Parathyroid adenoma (tissue), 2 donors: ENCODE data around the gene PANK2.
"Not testable (repeated sequence)": the region's sequence is repeated elsewhere in the genome, so short reads cannot be mapped to it uniquely, and the experiment has no call there.

Experiments used
- H2AFZ ChIP-seq: fragments of 300-600 bp; sonication (generic); one replicate; pipeline ENCODE4 v1.7.0; 2017; ENCODE audit warnings: antibody characterized with exemption, mild to moderate bottlenecking
- H3K27ac ChIP-seq: fragments of 300-600 bp; sonication (generic); one replicate; pipeline ENCODE4 v1.7.0; 2017
- H3K27me3 ChIP-seq: fragments of 300-600 bp; sonication (generic); one replicate; pipeline ENCODE4 v1.7.0; 2017; ENCODE audit warnings: low read length; ENCODE audit not compliant: control insufficient read depth, insufficient read depth
- H3K36me3 ChIP-seq: fragments of 300-600 bp; sonication (generic); one replicate; pipeline ENCODE4 v1.7.0; 2017; ENCODE audit warnings: low read length; ENCODE audit not compliant: control insufficient read depth, insufficient read depth
- H3K4me1 ChIP-seq: fragments of 300-600 bp; sonication (generic); one replicate; pipeline ENCODE4 v1.7.0; 2017; ENCODE audit warnings: control low read depth
- H3K4me2 ChIP-seq: fragments of 300-600 bp; sonication (generic); one replicate; pipeline ENCODE4 v1.7.0; 2017; ENCODE audit warnings: low read length
- H3K4me3 ChIP-seq: fragments of 300-600 bp; sonication (generic); one replicate; pipeline ENCODE4 v1.7.0; 2017; ENCODE audit warnings: low read depth, low read length
- H3K79me2 ChIP-seq: fragments of 300-600 bp; sonication (generic); one replicate; pipeline ENCODE4 v1.7.0; 2017; ENCODE audit warnings: control low read depth
- H3K9ac ChIP-seq: fragments of 300-600 bp; sonication (generic); one replicate; pipeline ENCODE4 v1.7.0; 2017; ENCODE audit warnings: mild to moderate bottlenecking
- H3K9me3 ChIP-seq: fragments of 300-600 bp; sonication (generic); one replicate; pipeline ENCODE4 v1.7.0; 2017; ENCODE audit warnings: low read length; ENCODE audit not compliant: control insufficient read depth
- TF ChIP-seq, protein P1 (sequence below): fragments of 300-600 bp; sonication (generic); IDR thresholded peaks from one replicate; pipeline ENCODE4 v1.7.0; 2017; ENCODE audit warnings: antibody characterized with exemption, mild to moderate bottlenecking
- donor health status: primary hyperparathyroidism.

Gene PANK2

DNA sequence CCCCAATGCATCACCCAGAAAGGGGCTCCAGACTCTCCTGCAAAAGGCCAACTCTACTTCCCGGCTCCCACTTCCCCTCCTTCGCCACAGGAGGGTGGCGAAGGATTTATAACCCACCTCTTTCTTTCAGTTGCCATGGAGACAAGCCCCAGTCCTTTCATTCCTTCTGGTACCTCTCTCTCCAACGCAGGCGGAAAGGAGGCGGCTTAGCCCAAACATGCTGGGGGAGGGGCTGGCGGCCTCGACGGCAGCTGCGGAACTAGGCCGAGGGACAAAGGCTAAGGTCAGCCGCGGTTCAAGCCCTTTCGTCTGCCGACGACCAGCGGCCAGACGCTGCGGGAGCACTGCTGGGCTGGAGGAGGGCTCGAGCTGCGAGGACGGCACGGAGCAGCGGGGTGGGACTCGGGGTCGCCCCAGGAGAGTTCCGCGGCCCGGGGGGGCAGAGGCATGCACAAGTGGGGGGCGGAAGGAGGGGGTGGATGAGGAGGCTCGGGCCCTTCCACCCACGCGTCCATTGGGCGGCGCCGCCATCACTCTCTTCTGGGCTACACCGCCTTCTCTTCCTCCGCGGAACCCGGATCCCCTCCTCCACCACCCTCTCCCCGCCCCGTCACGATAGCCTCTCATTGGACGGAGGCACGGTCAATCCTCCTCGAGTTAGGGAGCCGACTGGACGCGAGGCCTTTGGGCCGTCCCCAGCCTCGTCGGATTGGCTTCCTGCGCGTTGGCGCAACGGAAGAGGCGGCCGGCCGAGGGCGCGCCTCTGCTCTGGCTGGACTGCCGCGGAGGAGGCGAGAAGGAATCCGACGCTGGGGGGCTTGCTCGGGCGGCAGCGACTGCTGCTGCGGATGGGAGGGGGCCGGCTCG lies at the start of gene PANK2:
TSS of gene PANK2 (plus strand) at position 766 of the 867 bp plus-strand sequence.
- H3K4me1 ChIP-seq, result peaks cover 7% of the 10 kb centered on the region
- H3K4me2 ChIP-seq, result peak within 1 kb of the TSS; percentile 98
- no peaks in the 10 kb centered on the region for H3K9me3 ChIP-seq
- TF ChIP-seq, protein P1, sequence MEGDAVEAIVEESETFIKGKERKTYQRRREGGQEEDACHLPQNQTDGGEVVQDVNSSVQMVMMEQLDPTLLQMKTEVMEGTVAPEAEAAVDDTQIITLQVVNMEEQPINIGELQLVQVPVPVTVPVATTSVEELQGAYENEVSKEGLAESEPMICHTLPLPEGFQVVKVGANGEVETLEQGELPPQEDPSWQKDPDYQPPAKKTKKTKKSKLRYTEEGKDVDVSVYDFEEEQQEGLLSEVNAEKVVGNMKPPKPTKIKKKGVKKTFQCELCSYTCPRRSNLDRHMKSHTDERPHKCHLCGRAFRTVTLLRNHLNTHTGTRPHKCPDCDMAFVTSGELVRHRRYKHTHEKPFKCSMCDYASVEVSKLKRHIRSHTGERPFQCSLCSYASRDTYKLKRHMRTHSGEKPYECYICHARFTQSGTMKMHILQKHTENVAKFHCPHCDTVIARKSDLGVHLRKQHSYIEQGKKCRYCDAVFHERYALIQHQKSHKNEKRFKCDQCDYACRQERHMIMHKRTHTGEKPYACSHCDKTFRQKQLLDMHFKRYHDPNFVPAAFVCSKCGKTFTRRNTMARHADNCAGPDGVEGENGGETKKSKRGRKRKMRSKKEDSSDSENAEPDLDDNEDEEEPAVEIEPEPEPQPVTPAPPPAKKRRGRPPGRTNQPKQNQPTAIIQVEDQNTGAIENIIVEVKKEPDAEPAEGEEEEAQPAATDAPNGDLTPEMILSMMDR, result peak; percentile 55
- peak within 1 kb of the TSS; percentile 97 for H3K4me3 ChIP-seq
- H3K36me3 ChIP-seq, result no peaks in the 10 kb centered on the region
- H2AFZ ChIP-seq, result peak within 1 kb of the TSS; percentile 97
- H3K9ac ChIP-seq, result peak within 1 kb of the TSS; percentile 75
- H3K27me3 ChIP-seq, result no peaks in the 10 kb centered on the region
- peak within 1 kb of the TSS; percentile 91 for H3K27ac ChIP-seq
- H3K79me2 ChIP-seq, result peaks cover 39% of the 10 kb centered on the region

DNA sequence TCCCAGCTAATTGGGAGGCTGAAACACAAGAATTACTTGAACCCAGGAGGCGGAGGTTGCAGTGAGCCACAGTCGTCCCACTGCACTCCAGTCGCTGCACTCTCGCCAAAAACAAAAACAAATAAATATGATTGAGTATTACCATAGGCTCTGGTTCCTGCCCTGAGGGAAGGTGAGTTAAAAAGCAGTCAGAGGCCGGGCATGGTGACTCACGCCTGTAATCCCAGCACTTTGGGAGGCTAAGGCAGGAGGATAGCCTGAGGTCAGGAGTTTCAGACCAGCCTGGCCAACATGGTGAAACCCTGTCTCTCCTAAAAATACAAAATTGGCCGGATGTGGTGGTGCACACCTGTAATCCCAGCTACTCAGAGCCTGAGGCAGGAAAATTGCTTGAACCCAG lies 49.0 kb upstream of the PANK2 start:
- not testable (repeated sequence) for H3K9ac ChIP-seq, H3K36me3 ChIP-seq, H3K27ac ChIP-seq

DNA sequence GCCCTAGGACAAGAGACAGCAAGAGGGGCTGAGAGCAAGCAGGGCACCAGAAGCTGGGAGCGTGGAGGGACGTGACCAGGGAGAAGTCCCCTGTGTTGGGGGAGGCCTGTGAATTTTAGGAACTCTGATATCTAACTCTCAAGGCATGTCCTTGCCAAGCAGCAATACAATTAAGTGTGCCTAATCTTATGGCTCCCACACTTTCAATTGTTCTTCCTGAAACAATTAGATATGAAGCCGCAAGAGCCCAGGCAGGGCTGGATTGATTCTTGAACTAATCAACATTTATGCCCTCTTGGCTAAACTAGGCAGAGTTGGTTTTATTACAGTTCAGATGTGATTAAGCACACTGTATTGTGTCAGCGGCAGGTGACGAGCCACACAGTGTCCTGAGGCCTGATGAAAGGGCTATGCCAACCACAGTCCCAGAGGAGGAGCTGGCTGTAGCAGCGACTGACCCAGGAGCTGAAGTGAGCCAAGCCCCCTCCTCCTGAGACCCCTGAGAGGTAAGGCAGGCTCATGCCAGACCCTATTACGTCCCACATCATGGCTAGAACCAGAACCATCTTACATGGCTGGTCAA lies 46.7 kb upstream of the PANK2 start:
- TF ChIP-seq, protein P1, result no peak
- no peaks in the 10 kb centered on the region for H3K9me3 ChIP-seq
- no peaks in the 10 kb centered on the region for H3K4me1 ChIP-seq
- no peak overlapping the region for H3K4me3 ChIP-seq
- H3K27ac ChIP-seq, result no peak overlapping the region
- no peak overlapping the region for H3K9ac ChIP-seq
- no peaks in the 10 kb centered on the region for H3K27me3 ChIP-seq
- peaks cover 7% of the 10 kb centered on the region for H3K79me2 ChIP-seq
- H3K36me3 ChIP-seq, result no peaks in the 10 kb centered on the region
- no peak overlapping the region for H3K4me2 ChIP-seq
- no peak overlapping the region for H2AFZ ChIP-seq

More for the DNA sequence above, 49.0 kb upstream of the PANK2 start:
- not testable (repeated sequence) for H3K27me3 ChIP-seq, H3K4me3 ChIP-seq, H3K4me2 ChIP-seq, H3K79me2 ChIP-seq, H3K9me3 ChIP-seq, H3K4me1 ChIP-seq, H2AFZ ChIP-seq

DNA sequence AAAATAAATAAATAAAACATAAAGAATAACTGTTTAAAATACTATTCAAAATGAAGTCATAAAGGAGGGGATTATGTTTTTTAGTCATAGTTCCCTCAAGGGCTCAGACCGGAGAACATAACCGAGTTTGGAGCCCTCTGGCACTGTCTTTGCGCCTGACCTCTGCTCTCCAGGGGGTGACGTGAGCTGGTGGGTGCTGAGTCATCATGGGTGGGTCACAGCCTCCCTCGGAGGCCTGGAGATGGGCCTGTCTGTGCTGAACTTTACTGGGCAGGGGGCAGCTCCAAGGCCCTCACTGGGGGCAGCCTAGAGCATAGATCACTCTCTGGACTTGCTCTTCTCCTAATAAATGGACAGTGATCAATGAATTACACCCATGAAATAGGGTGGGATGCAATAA lies 45.7 kb upstream of the PANK2 start:
- Histone ChIP-seq H3K27me3 (no peaks in the 10 kb centered on the region), H3K9me3 (no peaks in the 10 kb centered on the region)

DNA sequence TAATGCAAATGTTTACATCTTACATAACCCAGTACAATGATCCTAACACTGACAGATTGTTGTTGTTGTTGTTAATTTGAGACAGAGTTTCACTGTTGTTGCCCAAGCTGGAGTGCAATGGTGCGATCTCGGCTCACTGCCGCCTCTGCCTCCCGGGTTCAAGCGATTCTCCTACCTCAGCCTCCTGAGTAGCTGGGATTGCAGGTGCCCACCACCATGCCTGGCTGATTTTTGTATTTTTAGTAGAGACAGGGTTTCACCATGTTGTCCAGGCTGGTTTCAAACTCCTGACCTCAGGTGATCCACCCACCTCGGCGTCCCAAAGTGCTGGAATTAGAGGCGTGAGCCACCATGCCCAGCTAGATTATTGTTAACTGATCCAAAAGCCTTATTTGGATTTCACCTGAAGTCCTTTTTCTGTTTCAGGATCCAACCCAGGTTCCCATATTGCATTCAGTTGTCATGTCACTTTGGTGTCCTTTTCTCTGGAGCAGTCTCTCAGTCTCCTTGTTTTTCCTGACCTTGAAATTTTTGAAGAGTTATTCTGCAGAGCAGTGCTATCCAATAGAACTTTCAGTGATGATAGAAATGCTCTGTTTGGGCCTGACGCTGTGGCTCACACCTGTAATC lies 45.1 kb upstream of the PANK2 start:
- H3K36me3 ChIP-seq, H3K79me2 ChIP-seq, H3K4me3 ChIP-seq, H3K9ac ChIP-seq, H3K4me1 ChIP-seq, H3K27me3 ChIP-seq, H2AFZ ChIP-seq, H3K4me2 ChIP-seq, H3K27ac ChIP-seq, H3K9me3 ChIP-seq: not testable (repeated sequence)

More for the DNA sequence above, 45.7 kb upstream of the PANK2 start:
- Histone ChIP-seq H3K36me3 (no peaks in the 10 kb centered on the region), H3K4me2 (no peak overlapping the region), H3K27ac (no peak overlapping the region), H3K9ac (no peak overlapping the region), H2AFZ (no peak overlapping the region), H3K4me3 (no peak overlapping the region), H3K4me1 (no peaks in the 10 kb centered on the region), H3K79me2 (peaks cover 8% of the 10 kb centered on the region)
- TF ChIP-seq, protein P1, result no peak
